ENCODE data around the gene CLPTM1L.

The CLPTM1L gene

GRCh38 chr5:1270426-1270825 is 74.5 kb downstream of the CLPTM1L start:
- no peak for DNase-seq

- DNase-seq, result no peak
Observed at GRCh38 chr5:1268666-1269065, 76.2 kb downstream of the CLPTM1L start.

GRCh38 chr5:1268056-1268455 is 76.8 kb downstream of the CLPTM1L start:
- no peak for DNase-seq

Measured in NCI-H1105 (cell line).